ENCODE measurements around the gene DHRS11.
"Not testable (repeated sequence)": the region's sequence is repeated elsewhere in the genome, so short reads cannot be mapped to it uniquely, and the experiment has no call there.

The DHRS11 gene

GRCh38 chr17:36602030-36602748 is 10.5 kb downstream of the DHRS11 start:
- no peaks in the 10 kb centered on the region for H3K9me3 ChIP-seq (ENCODE audit: insufficient read depth, low read depth, low read length)
- no CpG with 5 or more reads among the region's 38 CpGs for WGBS (ENCODE audit: extremely low coverage, insufficient coverage, insufficient read length)
- H4K91ac ChIP-seq (ENCODE audit: low read depth, low read length) = peak overlapping the region; percentile 20
- H2BK120ac ChIP-seq (ENCODE audit: insufficient read depth, low read length, poor library complexity) = no peak overlapping the region
- peak overlapping the region; percentile 21 for H3K4ac ChIP-seq (ENCODE audit: low read depth, low read length)
- H3K79me2 ChIP-seq (ENCODE audit: control insufficient read depth, insufficient read depth, low read length, poor library complexity) = peaks cover 7% of the 10 kb centered on the region
- peak overlapping the region; percentile 94 for H2AFZ ChIP-seq (ENCODE audit: insufficient read depth, low read length, poor library complexity)
- peak overlapping the region; percentile 57 for H3K9ac ChIP-seq (ENCODE audit: low read length)
- peaks cover 7 to 12% of the 10 kb centered on the region in 2 experiments for H3K4me1 ChIP-seq (ENCODE audit: control insufficient read depth in 1 of 2, insufficient read depth in 2 of 2, low read length in 2 of 2)
- no peak overlapping the region for H2BK12ac ChIP-seq (ENCODE audit: low read length)
- no peak overlapping the region for H3K23ac ChIP-seq (ENCODE audit: low read length)
- no peak overlapping the region for H3K27ac ChIP-seq (ENCODE audit: low read depth, low read length)
- no peak overlapping the region for H2BK5ac ChIP-seq (ENCODE audit: low read depth, low read length, poor library complexity)
- H3K79me1 ChIP-seq (ENCODE audit: low read length) = peaks cover 8% of the 10 kb centered on the region
- no peak overlapping the region for H3K18ac ChIP-seq (ENCODE audit: low read length)
- H3K4me2 ChIP-seq (ENCODE audit: low read length) = peak overlapping the region; percentile 92
- peak overlapping the region; percentile 83 for H3K4me3 ChIP-seq (ENCODE audit: low read depth, low read length)
- no peak overlapping the region for H4K12ac ChIP-seq (ENCODE audit: low read depth, low read length)
- H3K14ac ChIP-seq (ENCODE audit: low read length) = peak overlapping the region; percentile 33
- DNase-seq = peak in 1 of 2 donors; percentile 12
- peaks cover 3 to 4% of the 10 kb centered on the region in 2 experiments for H3K36me3 ChIP-seq (ENCODE audit: control insufficient read depth in 1 of 2, insufficient read depth in 2 of 2, low read length in 2 of 2)
- no peak overlapping the region for H2AK5ac ChIP-seq (ENCODE audit: low read length)
- no peaks in the 10 kb centered on the region for H3K27me3 ChIP-seq (ENCODE audit: insufficient read depth, low read length)
- H4K8ac ChIP-seq (ENCODE audit: low read depth, low read length) = peak overlapping the region; percentile 89

DNA sequence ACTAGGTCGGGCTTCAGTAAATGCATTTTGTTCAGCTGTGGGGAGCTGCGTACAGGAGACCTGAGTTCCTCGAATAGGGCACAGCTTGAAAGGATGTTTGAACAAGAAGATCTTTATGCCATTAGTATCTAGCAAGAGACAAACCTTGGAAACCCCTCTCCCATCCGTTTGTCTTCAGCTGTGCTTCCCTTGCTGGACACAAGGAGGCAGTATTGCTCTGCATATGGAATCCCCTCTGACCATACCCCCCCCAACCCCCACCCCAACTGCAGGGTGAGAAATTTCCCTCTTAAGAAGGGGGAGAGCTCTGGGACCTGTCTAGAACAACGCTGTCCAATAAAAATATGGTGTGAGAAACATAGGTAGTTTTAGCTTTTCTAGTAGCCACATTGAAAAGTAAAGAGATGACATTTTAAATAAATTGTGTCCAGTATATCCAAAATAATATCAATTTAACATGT is 11.3 kb downstream of the DHRS11 start:
- Histone ChIP-seq H3K4ac (ENCODE audit: low read depth, low read length) (no peak overlapping the region), H3K27ac (ENCODE audit: low read depth, low read length) (no peak overlapping the region), H4K12ac (ENCODE audit: low read depth, low read length) (no peak overlapping the region), H3K9me3 (ENCODE audit: insufficient read depth, low read depth, low read length) (no peaks in the 10 kb centered on the region), H3K27me3 (ENCODE audit: insufficient read depth, low read length) (no peaks in the 10 kb centered on the region), H3K18ac (ENCODE audit: low read length) (no peak overlapping the region), H3K14ac (ENCODE audit: low read length) (no peak overlapping the region), H2BK12ac (ENCODE audit: low read length) (no peak overlapping the region), H3K4me3 (ENCODE audit: low read depth, low read length) (no peak overlapping the region), H4K8ac (ENCODE audit: low read depth, low read length) (no peak overlapping the region), H2AFZ (ENCODE audit: insufficient read depth, low read length, poor library complexity) (no peak overlapping the region), H3K79me2 (ENCODE audit: control insufficient read depth, insufficient read depth, low read length, poor library complexity) (peaks cover 7% of the 10 kb centered on the region), H2BK120ac (ENCODE audit: insufficient read depth, low read length, poor library complexity) (no peak overlapping the region), H3K23ac (ENCODE audit: low read length) (no peak overlapping the region), H3K79me1 (ENCODE audit: low read length) (peaks cover 8% of the 10 kb centered on the region), H3K4me1 (ENCODE audit: control insufficient read depth in 1 of 2, insufficient read depth in 2 of 2, low read length in 2 of 2) (peaks cover 7 to 12% of the 10 kb centered on the region in 2 experiments), H2BK5ac (ENCODE audit: low read depth, low read length, poor library complexity) (no peak overlapping the region), H2AK5ac (ENCODE audit: low read length) (no peak overlapping the region), H3K4me2 (ENCODE audit: low read length) (peak overlapping the region; percentile 92), H3K36me3 (ENCODE audit: control insufficient read depth in 1 of 2, insufficient read depth in 2 of 2, low read length in 2 of 2) (peaks cover 1 to 4% of the 10 kb centered on the region in 2 experiments), H3K9ac (ENCODE audit: low read length) (no peak overlapping the region), H4K91ac (ENCODE audit: low read depth, low read length) (no peak overlapping the region)
- WGBS (ENCODE audit: extremely low coverage, insufficient coverage, insufficient read length) = no CpG with 5 or more reads among the region's 5 CpGs
- DNase-seq = peak; percentile 23 to 74

DNA sequence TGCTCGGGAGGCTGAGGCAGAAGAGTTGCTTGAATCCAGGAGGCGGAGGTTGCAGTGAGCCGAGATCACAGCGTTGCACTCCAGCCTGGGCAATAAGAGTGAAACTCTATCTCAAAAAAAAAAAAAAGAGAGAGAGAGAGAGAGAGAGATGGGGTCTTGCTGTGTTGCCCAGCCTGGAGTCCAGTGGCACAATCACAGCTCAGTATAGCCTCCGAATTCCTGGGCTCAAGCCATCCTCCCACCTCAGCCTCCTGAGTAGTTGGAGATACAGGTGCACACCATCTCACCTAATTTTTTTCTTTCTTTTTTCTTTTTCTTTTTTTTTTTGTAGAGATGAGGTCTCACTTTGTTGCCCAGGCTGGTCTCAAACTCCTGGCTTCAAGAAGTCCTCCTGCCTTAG is 13.3 kb downstream of the DHRS11 start:
- no CpG with 5 or more reads among the region's 5 CpGs for WGBS (ENCODE audit: extremely low coverage, insufficient coverage, insufficient read length)
- not testable (repeated sequence) for DNase-seq; H3K23ac ChIP-seq (ENCODE audit: low read length)

DNA sequence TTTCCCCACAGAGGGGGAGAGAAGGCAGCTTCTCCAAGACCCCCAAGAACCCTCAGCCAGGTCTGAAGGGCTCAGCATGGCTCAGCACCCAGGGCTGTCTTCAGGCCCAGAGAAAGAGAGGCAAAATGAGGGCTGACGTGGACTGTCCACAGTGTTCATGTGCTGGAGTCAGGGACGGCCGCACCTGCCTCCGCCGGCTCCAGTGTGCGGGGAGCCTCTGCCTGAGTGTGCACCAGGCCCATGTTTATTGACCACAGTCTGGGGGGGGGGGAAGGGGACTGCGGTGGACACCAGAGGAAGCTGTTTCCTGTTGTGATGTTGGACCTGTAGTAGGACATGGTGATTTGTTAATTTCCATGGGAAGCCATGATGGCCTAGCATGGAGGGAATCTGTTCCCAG is 16.6 kb downstream of the DHRS11 start:
- no peak overlapping the region for H2AFZ ChIP-seq (ENCODE audit: insufficient read depth, low read length, poor library complexity)
- no peak overlapping the region for H3K23ac ChIP-seq (ENCODE audit: low read length)
- no peak overlapping the region for H4K12ac ChIP-seq (ENCODE audit: low read depth, low read length)
- no peaks in the 10 kb centered on the region for H3K36me3 ChIP-seq (ENCODE audit: control insufficient read depth in 1 of 2, insufficient read depth in 2 of 2, low read length in 2 of 2)
- H3K9me3 ChIP-seq (ENCODE audit: insufficient read depth, low read depth, low read length) = no peaks in the 10 kb centered on the region
- no peak overlapping the region for H3K4me3 ChIP-seq (ENCODE audit: low read depth, low read length)
- H3K79me1 ChIP-seq (ENCODE audit: low read length) = no peaks in the 10 kb centered on the region
- H3K79me2 ChIP-seq (ENCODE audit: control insufficient read depth, insufficient read depth, low read length, poor library complexity) = no peaks in the 10 kb centered on the region
- H3K4me2 ChIP-seq (ENCODE audit: low read length) = no peak overlapping the region
- no peaks in the 10 kb centered on the region for H3K4me1 ChIP-seq (ENCODE audit: control insufficient read depth in 1 of 2, insufficient read depth in 2 of 2, low read length in 2 of 2)
- no peak overlapping the region for H2BK120ac ChIP-seq (ENCODE audit: insufficient read depth, low read length, poor library complexity)
- no peak overlapping the region for H4K8ac ChIP-seq (ENCODE audit: low read depth, low read length)
- WGBS (ENCODE audit: extremely low coverage, insufficient coverage, insufficient read length) = no CpG with 5 or more reads among the region's 7 CpGs
- no peak overlapping the region for H2BK5ac ChIP-seq (ENCODE audit: low read depth, low read length, poor library complexity)
- H3K14ac ChIP-seq (ENCODE audit: low read length) = no peak overlapping the region
- H3K4ac ChIP-seq (ENCODE audit: low read depth, low read length) = no peak overlapping the region
- no peaks in the 10 kb centered on the region for H3K27me3 ChIP-seq (ENCODE audit: insufficient read depth, low read length)
- H3K18ac ChIP-seq (ENCODE audit: low read length) = no peak overlapping the region
- no peak for DNase-seq
- no peak overlapping the region for H3K9ac ChIP-seq (ENCODE audit: low read length)
- H4K91ac ChIP-seq (ENCODE audit: low read depth, low read length) = no peak overlapping the region
- no peak overlapping the region for H2AK5ac ChIP-seq (ENCODE audit: low read length)
- H2BK12ac ChIP-seq (ENCODE audit: low read length) = no peak overlapping the region
- H3K27ac ChIP-seq (ENCODE audit: low read depth, low read length) = no peak overlapping the region

More for the DNA sequence above, 13.3 kb downstream of the DHRS11 start:
- H3K14ac ChIP-seq (ENCODE audit: low read length); H3K79me2 ChIP-seq (ENCODE audit: control insufficient read depth, insufficient read depth, low read length, poor library complexity); H3K27me3 ChIP-seq (ENCODE audit: insufficient read depth, low read length); H2BK5ac ChIP-seq (ENCODE audit: low read depth, low read length, poor library complexity); H4K8ac ChIP-seq (ENCODE audit: low read depth, low read length); H3K18ac ChIP-seq (ENCODE audit: low read length); H2BK120ac ChIP-seq (ENCODE audit: insufficient read depth, low read length, poor library complexity); H3K79me1 ChIP-seq (ENCODE audit: low read length); H2AFZ ChIP-seq (ENCODE audit: insufficient read depth, low read length, poor library complexity); H3K4me2 ChIP-seq (ENCODE audit: low read length); H4K12ac ChIP-seq (ENCODE audit: low read depth, low read length); H2BK12ac ChIP-seq (ENCODE audit: low read length); H3K27ac ChIP-seq (ENCODE audit: low read depth, low read length); H3K9me3 ChIP-seq (ENCODE audit: insufficient read depth, low read depth, low read length); H4K91ac ChIP-seq (ENCODE audit: low read depth, low read length); H3K36me3 ChIP-seq (ENCODE audit: control insufficient read depth in 1 of 2, insufficient read depth in 2 of 2, low read length in 2 of 2); H3K9ac ChIP-seq (ENCODE audit: low read length); H3K4me3 ChIP-seq (ENCODE audit: low read depth, low read length); H3K4ac ChIP-seq (ENCODE audit: low read depth, low read length); H2AK5ac ChIP-seq (ENCODE audit: low read length): not testable (repeated sequence)
- H3K4me1 ChIP-seq (ENCODE audit: control insufficient read depth in 1 of 2, insufficient read depth in 2 of 2, low read length in 2 of 2) = peaks cover 7 to 12% of the 10 kb centered on the region in 2 experiments
